HG02623 (cell line): Measurements from ENCODE around the gene HK1.
"Not testable (repeated sequence)": the region's sequence is repeated elsewhere in the genome, so short reads cannot be mapped to it uniquely, and the experiment has no call there.

Experiments used
- ATAC-seq: cut with Tn5 transposase; IDR thresholded peaks from one replicate; pipeline ENCODE4 v1.9.1; 2021; ENCODE audit warnings: moderate library complexity; ENCODE audit not compliant: unreplicated experiment

The HK1 gene

GRCh38 chr10:69278446-69278963, at the start of gene HK1:
Gene HK1, plus strand, starts transcription at chr10:69278496.
- ATAC-seq, result no peak

GRCh38 chr10:69229616-69229916, 48.7 kb upstream of the HK1 start:
- no peak for ATAC-seq

GRCh38 chr10:69230128-69230527, 48.2 kb upstream of the HK1 start:
- no peak for ATAC-seq

GRCh38 chr10:69232252-69232651, 46.0 kb upstream of the HK1 start:
- ATAC-seq, result no peak

GRCh38 chr10:69232736-69233480, 45.4 kb upstream of the HK1 start:
- no peak for ATAC-seq

- ATAC-seq, result no peak
Observed at GRCh38 chr10:69234447-69234846, 43.8 kb upstream of the HK1 start.

GRCh38 chr10:69237528-69238159, 40.7 kb upstream of the HK1 start:
- ATAC-seq, result peak; percentile 87

GRCh38 chr10:69239136-69239535, 39.2 kb upstream of the HK1 start:
- ATAC-seq, result no peak

GRCh38 chr10:69239816-69240434, 38.4 kb upstream of the HK1 start:
- ATAC-seq, result no peak

GRCh38 chr10:69240455-69240854, 37.8 kb upstream of the HK1 start:
- no peak for ATAC-seq

GRCh38 chr10:69241575-69241974, 36.7 kb upstream of the HK1 start:
- no peak for ATAC-seq

- no peak for ATAC-seq
Observed at GRCh38 chr10:69242040-69242851, 36.0 kb upstream of the HK1 start.

- no peak for ATAC-seq
Observed at GRCh38 chr10:69242852-69243212, 35.5 kb upstream of the HK1 start.

GRCh38 chr10:69243817-69244216, 34.5 kb upstream of the HK1 start:
- no peak for ATAC-seq

- no peak for ATAC-seq
Observed at GRCh38 chr10:69246036-69246435, 32.3 kb upstream of the HK1 start.

GRCh38 chr10:69246581-69247312, 31.5 kb upstream of the HK1 start:
- no peak for ATAC-seq

GRCh38 chr10:69247313-69247710, 31.0 kb upstream of the HK1 start:
- ATAC-seq, result no peak

GRCh38 chr10:69248117-69248730, 30.1 kb upstream of the HK1 start:
- no peak for ATAC-seq

- no peak for ATAC-seq
Observed at GRCh38 chr10:69250041-69250440, 28.3 kb upstream of the HK1 start.

GRCh38 chr10:69251417-69251816, 26.9 kb upstream of the HK1 start:
- not testable (repeated sequence) for ATAC-seq
